NCI-H748 treated with DMSO at 0.1 percent for 48 hours (cell line): Measurements from ENCODE around the gene UBR3.
"Not testable (repeated sequence)": the region's sequence is repeated elsewhere in the genome, so short reads cannot be mapped to it uniquely, and the experiment has no call there.

ENCODE experiments used
- DNase-seq: peaks from one replicate; lab custom pipeline; 2025; lab: John Stamatoyannopoulos, UW

The UBR3 gene

DNA sequence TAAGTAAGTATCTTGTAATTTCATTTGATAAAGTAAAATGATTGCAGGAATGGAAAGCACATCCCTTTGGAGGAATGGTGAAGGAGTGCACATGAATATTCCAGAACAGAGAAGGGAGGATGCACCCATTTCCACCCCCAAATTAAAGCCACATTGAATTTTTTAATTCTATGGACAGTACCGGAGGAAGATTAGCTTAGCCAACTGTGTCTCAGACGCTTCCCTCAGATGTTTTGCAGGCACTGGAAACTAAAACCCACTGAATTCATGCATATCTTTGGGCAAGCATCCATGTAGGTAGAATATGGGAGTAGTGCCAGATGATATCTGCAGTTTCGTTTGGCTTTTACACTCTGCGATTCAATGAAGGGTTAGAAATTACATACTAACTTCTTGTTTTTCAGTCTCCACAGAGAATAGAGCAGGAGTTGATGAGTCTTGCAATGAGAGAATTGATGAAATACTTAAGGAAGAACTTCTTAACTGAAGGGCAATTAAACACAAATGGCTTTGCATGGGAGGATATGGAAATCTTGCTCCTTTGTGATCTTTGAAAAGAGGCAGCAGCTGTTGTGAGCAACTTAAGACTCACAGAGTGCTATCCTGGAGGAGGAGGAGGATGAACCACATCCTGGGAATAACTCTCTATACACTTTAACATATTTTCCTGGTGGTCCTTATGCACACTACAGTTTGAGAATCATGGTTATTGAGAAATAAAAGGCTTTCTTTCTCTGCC, 279.0 kb downstream of the UBR3 start:
- no peak for DNase-seq

- peak; percentile 89 for DNase-seq
Measured at GRCh38 chr2:170113168-170113894, 286.1 kb downstream of the UBR3 start.

GRCh38 chr2:170115501-170116229, 288.4 kb downstream of the UBR3 start:
- DNase-seq, result no peak

DNA sequence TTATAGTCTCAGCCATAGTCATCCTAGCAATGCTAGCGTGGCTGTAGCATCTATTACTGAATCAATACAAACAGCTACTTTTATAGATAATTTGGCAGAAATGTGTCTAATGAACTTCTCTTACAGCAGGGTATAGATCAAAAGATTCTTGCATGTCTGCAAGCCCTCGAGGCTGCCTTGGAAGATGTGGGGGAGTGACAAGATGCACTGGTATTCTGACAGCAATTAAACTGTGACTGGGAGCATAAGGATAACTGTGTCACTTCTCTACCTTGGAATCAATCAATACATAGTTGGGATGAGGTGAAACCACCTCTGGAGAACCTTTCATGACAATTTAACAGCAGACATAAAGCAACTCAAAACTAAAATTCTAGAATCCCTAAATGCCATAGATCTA, 291.4 kb downstream of the UBR3 start:
- no peak for DNase-seq

- not testable (repeated sequence) for DNase-seq
Measured at GRCh38 chr2:170119326-170119725, 292.1 kb downstream of the UBR3 start.

- no peak for DNase-seq
Measured at GRCh38 chr2:170121689-170122088, 294.4 kb downstream of the UBR3 start.

GRCh38 chr2:170122883-170123547, 295.8 kb downstream of the UBR3 start:
- no peak for DNase-seq

DNA sequence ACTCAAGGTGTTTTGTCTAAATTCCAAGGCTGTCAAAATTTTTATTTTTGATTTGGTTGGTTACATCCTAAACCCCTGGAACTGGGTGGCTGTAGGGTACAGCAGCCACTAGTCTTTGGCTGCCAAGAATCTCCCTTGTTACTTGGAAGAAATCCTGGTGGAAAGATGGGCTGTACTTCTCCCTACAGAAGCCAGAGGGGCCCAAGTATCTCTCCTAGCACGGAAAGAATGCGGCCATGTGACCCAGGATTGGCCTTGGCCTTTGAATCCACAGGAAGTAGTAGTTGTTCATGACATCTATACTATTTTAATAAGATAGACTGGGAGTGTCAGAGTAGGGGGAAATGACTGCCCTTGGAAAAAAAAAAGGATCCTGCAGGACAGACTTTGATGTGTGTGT, 296.3 kb downstream of the UBR3 start:
- DNase-seq, result no peak

- not testable (repeated sequence) for DNase-seq
Measured at GRCh38 chr2:170126138-170126728, 299.0 kb downstream of the UBR3 start.
